Measurements from ENCODE around the gene LRMDA. TPM values are rescaled to one million over a fixed set of nuclear protein-coding genes. Genes with fewer than 3 reads are reported as not detected.

The LRMDA gene
- total and polyA plus RNA-seq, 2 of the 8 experiments (the other 6 are each of a cell fraction or from before 2014, with no cell fraction given) = 0.86 to 2.8 TPM

GRCh38 chr10:75825661-75826060 is 394.2 kb downstream of the LRMDA start (continued):
- TF ChIP-seq FOSL1 (IDR thresholded peaks at IDR 0.05; ENCODE audit: insufficient read depth, low read depth, low read length) = no peak
- TF ChIP-seq BRCA1 (IDR thresholded peaks at IDR 0.05; ENCODE audit: low read depth, low read length) = no peak
- TF ChIP-seq NRF1 (IDR thresholded peaks at IDR 0.05; ENCODE audit: low read depth, low read length) = no peak
- TF ChIP-seq TEAD4 (IDR thresholded peaks at IDR 0.05; ENCODE audit: low read depth, low read length) = no peak
- TF ChIP-seq BCL11A (IDR thresholded peaks at IDR 0.05; ENCODE audit: low read depth in 2 of 2, low read length in 2 of 2) = no peak
- no peak for TF ChIP-seq PHF8 (conservative IDR thresholded peaks at IDR 0.05; ENCODE audit: low read depth, low read length)
